MG63 (cell line): ENCODE measurements around the gene PCA3. TPM values are rescaled to one million over a fixed set of nuclear protein-coding genes. Genes with fewer than 3 reads are reported as not detected.

Experiments
- total RNA-seq: library from RNA; depleted of rRNA; stranded (reverse); fragments of >200 nt; shearing (Covaris generic); gene quantifications from 2 replicates; pipeline ENCODE4 v1.2.3, GENCODE V29; 2014; ENCODE audit warnings: low replicate concordance; rRNA removed

The PCA3 gene
- total RNA-seq, 1 experiment from 2014 or later, result not detected

Other genes with a start within 250 kb of the PCA3 start
- 2.7 and 24.2 TPM in 2 replicates for gene PRUNE2, start 141.7 kb downstream of the PCA3 start, total RNA-seq